Sciatic nerve (tissue), 2 donors: ENCODE measurements around the gene SCAI. TPM values are rescaled to one million over a fixed set of nuclear protein-coding genes. Genes with fewer than 3 reads are reported as not detected.
"Not testable (repeated sequence)": the region's sequence is repeated elsewhere in the genome, so short reads cannot be mapped to it uniquely, and the experiment has no call there.

Source experiments
- ATAC-seq: fragments of 200-7000 bp; cut with Tn5 transposase; one replicate; pipeline ENCODE4 v1.9.1; 2020; ENCODE audit warnings: mild to moderate bottlenecking, moderate library complexity
- DNase-seq: peaks from one replicate; pipeline ENCODE4 v3.0.0-alpha.2; 2020; ENCODE audit warnings: low spot score
- intact Hi-C: fragments of 100-400 bp; cut with DNase I; formaldehyde crosslinking; loops from one replicate; pipeline ENCODE4 v1.14.2; 2022
- total RNA-seq: library from RNA; stranded (reverse); fragmentation: NEBNext Ultra II Directional; extraction: Animal tissue kit (Norgen Biotek cat#: 25700); gene quantifications from one replicate; pipeline ENCODE4 v1.2.1, GENCODE V29; 2021
- donor health status: DM: no; HTN: no; CAD: no.
- donor health status: DM: no; HTN: no; CAD: no.

Gene SCAI
- total RNA-seq, 1 donor from 2014 or later = 13.7 TPM

DNA sequence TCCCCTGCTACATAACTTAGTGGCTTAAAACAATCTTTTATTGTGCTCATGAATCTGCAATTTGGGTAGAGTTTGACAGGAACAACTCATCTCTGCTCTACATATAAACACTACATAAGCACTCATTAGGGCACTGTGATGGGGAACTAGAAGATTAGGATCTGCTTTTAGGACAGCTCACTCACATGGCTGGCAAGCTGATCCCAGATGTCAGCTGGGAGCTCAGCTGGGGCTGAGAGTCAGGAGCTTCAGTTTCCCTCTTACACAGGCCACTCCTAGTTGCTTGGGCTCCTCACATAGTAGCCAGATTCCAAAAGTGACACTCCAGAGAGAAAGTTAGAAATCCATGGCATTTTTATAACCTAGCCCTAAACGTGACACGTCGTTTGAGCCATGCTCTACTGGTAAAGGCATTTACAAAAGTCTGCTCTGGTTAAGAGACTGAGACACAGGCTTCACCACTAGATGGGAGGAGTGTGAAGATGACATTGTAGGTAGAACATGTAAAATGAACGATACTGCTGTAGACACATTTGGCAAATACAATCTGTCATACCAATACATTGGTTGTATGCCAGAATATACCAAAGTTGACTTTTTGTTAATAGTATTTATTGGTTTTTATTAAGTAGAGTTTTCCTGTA lies 23.6 kb downstream of the SCAI start:
- DNase-seq = no peak
- ATAC-seq = no peak
- intact Hi-C loops = no loop called here

GRCh38 chr9:125118696-125119095 lies 24.6 kb downstream of the SCAI start:
- ATAC-seq, intact Hi-C loops: not testable (repeated sequence)

GRCh38 chr9:125114503-125114902 lies 28.8 kb downstream of the SCAI start:
- ATAC-seq, DNase-seq, intact Hi-C loops: not testable (repeated sequence)

More at GRCh38 chr9:125118696-125119095, 24.6 kb downstream of the SCAI start:
- DNase-seq = not testable (repeated sequence)

DNA sequence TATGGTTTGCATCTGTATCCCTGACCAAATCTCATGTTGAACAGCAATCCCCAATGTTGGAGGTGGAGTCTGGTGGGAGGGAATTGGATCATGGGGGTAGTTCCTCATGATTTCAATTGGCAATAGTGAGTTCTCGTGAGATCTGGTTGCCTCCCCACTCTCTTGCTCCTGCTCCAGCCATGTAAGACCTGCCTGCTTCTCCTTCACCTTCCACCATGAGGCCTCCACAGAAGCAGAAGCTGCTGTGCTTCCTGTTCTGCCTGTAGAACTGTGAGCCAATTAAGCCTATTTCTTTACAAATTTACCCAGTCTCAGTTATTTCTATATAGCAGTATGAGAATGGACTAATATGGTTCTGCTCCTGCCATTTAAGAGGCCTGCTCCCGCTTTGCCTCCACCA lies 32.9 kb downstream of the SCAI start:
- DNase-seq (no peak), ATAC-seq (no peak)
- intact Hi-C loops = no loop called here

- intact Hi-C loops, DNase-seq, ATAC-seq: not testable (repeated sequence)
Measured at GRCh38 chr9:125108541-125108940, 34.8 kb downstream of the SCAI start.

- ATAC-seq = no peak
- DNase-seq = no peak
- intact Hi-C loops = no loop called here
Measured at GRCh38 chr9:125106285-125106893, 36.9 kb downstream of the SCAI start.

DNA sequence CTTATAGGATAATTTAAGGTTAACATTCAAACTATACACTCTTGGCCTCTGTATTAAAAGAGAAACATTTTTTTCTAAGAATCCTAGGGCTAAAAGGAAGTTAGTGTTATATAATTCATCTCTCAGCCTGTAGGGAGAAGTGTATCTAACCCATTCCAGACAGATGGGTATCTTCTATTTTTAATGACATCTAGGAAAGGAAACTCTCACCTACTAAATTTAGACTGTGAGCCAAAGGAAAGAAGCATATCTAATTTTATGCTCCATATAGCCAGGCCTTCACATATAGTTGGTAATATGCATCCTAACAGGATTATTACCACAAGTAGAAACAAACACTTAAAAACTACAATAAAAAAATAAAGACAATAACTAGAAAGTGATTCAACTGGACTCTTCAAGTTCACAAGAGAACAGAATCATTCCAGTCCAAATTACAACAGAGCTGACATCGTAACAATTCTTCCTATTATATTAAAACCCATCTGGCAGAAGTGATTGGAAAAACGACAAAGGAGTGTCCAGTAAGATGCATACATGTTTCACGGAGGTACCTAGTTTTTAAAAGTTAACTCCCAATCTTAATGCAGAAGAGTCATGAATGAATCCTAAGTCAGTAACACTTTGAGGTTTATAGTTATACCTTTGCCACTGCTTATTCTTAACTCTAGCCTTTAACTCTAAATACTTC lies 39.4 kb downstream of the SCAI start:
- DNase-seq (no peak), ATAC-seq (no peak)
- intact Hi-C loops = no loop called here

- DNase-seq (no peak), ATAC-seq (no peak)
- intact Hi-C loops = no loop called here
Measured at GRCh38 chr9:125103021-125103420, 40.3 kb downstream of the SCAI start.

DNA sequence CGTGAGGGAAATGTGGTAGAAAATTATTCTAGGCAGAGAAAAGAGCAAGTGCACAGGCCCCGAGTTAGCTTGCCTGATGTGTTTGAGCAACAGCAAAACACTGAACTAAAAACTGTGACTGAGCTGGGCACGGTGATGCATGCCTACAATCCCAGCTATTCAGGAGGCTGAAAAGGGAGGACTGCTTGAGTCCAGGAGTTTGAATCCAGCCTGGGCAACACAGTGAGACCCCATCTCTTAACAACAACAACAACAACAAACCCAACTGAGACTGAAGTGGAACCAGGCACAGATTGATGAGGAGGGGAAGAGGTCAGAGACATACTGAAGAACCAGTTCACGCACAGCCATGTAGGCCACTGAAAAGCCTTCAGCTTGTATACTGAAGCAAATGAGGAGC lies 42.5 kb downstream of the SCAI start:
- DNase-seq (no peak), ATAC-seq (no peak)

GRCh38 chr9:125099816-125100215 lies 43.5 kb downstream of the SCAI start:
- ATAC-seq (no peak), DNase-seq (no peak)
- intact Hi-C loops = no loop called here

More for the DNA sequence above, 42.5 kb downstream of the SCAI start:
- intact Hi-C loops = no loop called here

GRCh38 chr9:125095821-125096443 lies 47.4 kb downstream of the SCAI start:
- ATAC-seq (no peak), DNase-seq (no peak)
- intact Hi-C loops = no loop called here

GRCh38 chr9:125091121-125091520 lies 52.2 kb downstream of the SCAI start:
- ATAC-seq = no peak
- intact Hi-C loops = no loop called here
- DNase-seq = no peak

GRCh38 chr9:125089331-125089730 lies 54.0 kb downstream of the SCAI start:
- ATAC-seq = no peak
- intact Hi-C loops = no loop called here
- no peak for DNase-seq

DNA sequence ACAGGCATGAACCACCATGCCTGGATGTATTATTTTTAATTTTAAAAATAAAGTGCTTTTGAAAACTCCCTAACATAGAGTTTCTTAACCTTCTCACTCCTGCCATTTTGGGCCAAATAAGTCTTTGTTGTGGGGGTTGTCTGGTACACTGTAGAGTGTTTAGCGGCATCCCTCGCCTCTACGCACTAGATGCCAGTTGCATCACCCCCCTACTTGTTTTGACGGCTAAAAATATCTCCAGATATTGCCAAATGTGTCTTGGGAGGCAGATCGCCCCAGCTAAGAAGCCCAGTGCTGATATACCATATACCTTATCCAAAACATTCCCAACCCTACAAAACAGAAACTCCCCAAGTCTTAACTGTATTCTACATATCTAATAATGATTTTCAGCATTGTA lies 54.6 kb downstream of the SCAI start:
- intact Hi-C loops = no loop called here
- no peak for DNase-seq
- ATAC-seq = no peak

DNA sequence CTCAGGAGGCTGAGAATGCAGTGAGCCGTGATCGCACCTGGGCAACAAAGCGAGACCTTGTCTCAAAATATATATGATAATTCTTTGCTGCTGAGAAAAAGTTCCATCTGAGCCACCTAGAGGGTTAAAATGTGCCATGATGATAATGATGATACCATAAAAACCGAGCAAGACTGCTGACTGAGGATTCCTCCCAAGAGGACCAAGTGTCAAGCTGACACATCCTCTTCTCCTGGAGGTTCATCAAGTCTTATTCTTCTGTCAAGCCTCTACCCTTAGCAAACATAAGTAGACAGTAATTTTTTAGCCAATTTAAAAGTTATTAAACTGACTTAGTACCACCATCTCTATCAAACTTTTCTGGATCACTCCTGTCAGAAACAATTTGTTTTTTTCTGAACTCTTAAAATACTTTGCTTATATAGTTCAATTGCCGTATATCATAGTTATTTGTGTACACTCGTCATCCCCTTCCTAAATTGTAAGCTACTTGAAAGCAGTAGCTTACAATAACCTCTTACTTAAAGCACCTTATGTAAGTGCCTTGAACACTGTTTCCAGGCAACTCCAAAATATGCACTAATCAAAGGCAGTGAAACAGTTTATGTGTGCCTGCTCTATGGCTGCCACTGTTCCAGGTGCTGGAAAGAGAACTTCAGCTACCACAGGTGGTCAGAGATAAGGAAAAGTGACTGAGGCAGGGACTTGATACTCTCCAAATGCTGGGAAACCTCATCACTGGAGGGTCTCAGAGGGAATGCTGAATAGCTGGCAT lies 57.4 kb downstream of the SCAI start:
- intact Hi-C loops = no loop called here
- ATAC-seq (no peak), DNase-seq (no peak)

GRCh38 chr9:125082197-125082596 lies 61.1 kb downstream of the SCAI start:
- intact Hi-C loops, DNase-seq, ATAC-seq: not testable (repeated sequence)

DNA sequence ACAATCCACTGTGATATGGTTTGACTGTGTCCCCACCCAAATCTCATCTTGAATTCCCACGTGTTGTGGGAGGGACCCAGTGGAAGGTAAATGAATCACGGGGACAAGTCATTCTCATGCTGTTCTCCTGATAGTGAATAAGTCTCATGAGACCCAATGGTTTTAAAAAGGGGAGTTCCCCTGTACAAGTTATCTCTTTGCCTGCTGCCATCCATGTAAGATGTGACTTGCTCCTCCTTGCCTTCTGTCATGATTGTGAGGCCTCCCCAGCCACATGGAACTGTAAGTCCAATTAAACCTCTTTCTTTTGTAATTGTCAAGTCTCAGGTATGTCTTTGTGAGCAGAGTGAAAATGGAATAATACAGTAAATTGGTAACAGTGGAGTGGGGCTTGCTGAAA lies 62.5 kb downstream of the SCAI start:
- ATAC-seq, intact Hi-C loops, DNase-seq: not testable (repeated sequence)

GRCh38 chr9:125079931-125080330 lies 63.4 kb downstream of the SCAI start:
- intact Hi-C loops = no loop called here
- no peak for DNase-seq
- ATAC-seq = no peak

GRCh38 chr9:125075997-125076396 lies 67.3 kb downstream of the SCAI start:
- ATAC-seq (no peak), DNase-seq (no peak)
- intact Hi-C loops = no loop called here
